Sigmoid colon (tissue), 4 donors: ENCODE results near the gene CLEC19A.

ENCODE experiments used
- CTCF ChIP-seq, 4 experiments: fragments of 450-650 bp in 3 of 4; fragments of 200-600 bp in 1 of 4; IDR thresholded peaks; one replicate each; pipeline ENCODE4 v1.5.1; 2016 to 2019; ENCODE audit warnings: antibody characterized with exemption in 4 of 4, mild to moderate bottlenecking in 3 of 4, moderate library complexity in 2 of 4
- EP300 ChIP-seq, 4 donors: sonication (generic); formaldehyde crosslinking; IDR thresholded peaks; one replicate each; pipeline ENCODE4 v1.6.1; 2017; ENCODE audit warnings: antibody characterized with exemption in 4 of 4
- POLR2A ChIP-seq, 2 donors: fragments of 450-650 bp; IDR thresholded peaks; one replicate each; pipeline ENCODE4 v1.6.1; 2016; ENCODE audit warnings: antibody characterized with exemption in 2 of 2, mild to moderate bottlenecking in 2 of 2, moderate library complexity in 2 of 2
- POLR2AphosphoS5 ChIP-seq, 4 donors: sonication (generic); formaldehyde crosslinking; IDR thresholded peaks; one replicate each; pipeline ENCODE4 v1.6.1; 2017; ENCODE audit warnings: antibody characterized with exemption in 4 of 4

- TF ChIP-seq CTCF (IDR thresholded peaks at IDR 0.05), result no peak
- no peak for TF ChIP-seq POLR2A (IDR thresholded peaks at IDR 0.05)
- no peak for TF ChIP-seq POLR2AphosphoS5 (IDR thresholded peaks at IDR 0.05)
- TF ChIP-seq EP300 (IDR thresholded peaks at IDR 0.05), result no peak
Observed at GRCh38 chr16:19329932-19330331, 44.4 kb downstream of the CLEC19A start.
